Measurements from ENCODE around the gene U2AF1L4. TPM values are rescaled to one million over a fixed set of nuclear protein-coding genes. Genes with fewer than 3 reads are reported as not detected.

Gene U2AF1L4
- total and polyA plus RNA-seq, 2 donors (not counting 3 experiments of a cell fraction or from before 2014, with no cell fraction given), result 5.6 to 13.5 TPM

- FAIRE-seq, result no peak
- CTCF ChIA-PET, result interaction anchor here (0.5 to 1.2 kb wide), 4 partner anchors 14 to 573 kb away, joined by 3 to 10 read pairs (median 4); partner anchors contain the start of gene FXYD7
- Histone ChIP-seq H3K4me1 (ENCODE audit: control insufficient read depth, extremely low read depth, insufficient read depth, low read length) (peaks cover 17% of the 10 kb centered on the region), H4K20me1 (replicated peaks; ENCODE audit: control insufficient read depth, extremely low read depth, insufficient read depth, low read length) (no peaks in the 10 kb centered on the region), H3K9me1 (replicated peaks; ENCODE audit: control insufficient read depth, extremely low read depth, insufficient read depth, low read length) (no peaks in the 10 kb centered on the region), H3K9ac (replicated peaks; ENCODE audit: extremely low read depth, insufficient read depth, low read length) (peak overlapping the region; percentile 22), H3K9me3 (replicated peaks; ENCODE audit: control insufficient read depth, insufficient read depth, low read length) (no peaks in the 10 kb centered on the region), H3K79me2 (ENCODE audit: control insufficient read depth, insufficient read depth, low read length) (peaks cover 26% of the 10 kb centered on the region), H3K27me3 (ENCODE audit: control insufficient read depth in 2 of 2, insufficient read depth in 2 of 2, low read length in 2 of 2) (no peaks in the 10 kb centered on the region), H3K4me2 (ENCODE audit: insufficient read depth, low read length) (peak overlapping the region; percentile 61), H3K4me3 (replicated peaks in 1 of 3; ENCODE audit: insufficient read depth in 1 of 3, low read depth in 1 of 3, low read length in 3 of 3) (peak overlapping the region; percentile 30 to 57 (median 46)), H3K27ac (ENCODE audit: insufficient read depth, low read depth, low read length) (no peak overlapping the region), H3K36me3 (ENCODE audit: control insufficient read depth in 2 of 2, extremely low read depth in 1 of 2, insufficient read depth in 2 of 2, low read length in 2 of 2) (peaks cover under 1 to 5% of the 10 kb centered on the region in 2 experiments), H2AFZ (ENCODE audit: low read depth, low read length) (peak overlapping the region; percentile 97)
- BruUV-seq (replicated peaks), result no TSS peak
- intact Hi-C loops (cut with micrococcal nuclease) (no loop called here), dilution Hi-C loops (cut with MboI; ENCODE audit: extremely low pct_ligation_motif_present, low sequenced_read_pairs) (no loop called here)
- no peak for DNase-seq (ENCODE audit: low read depth, low spot score)
- POLR2A ChIA-PET, result no interaction called here
- TF ChIP-seq JUN (IDR thresholded peaks at IDR 0.05; ENCODE audit: borderline replicate concordance, insufficient read depth, insufficient read length, low read depth) (no peak), MAX (IDR thresholded peaks at IDR 0.05; ENCODE audit: insufficient read depth, insufficient read length) (no peak), MYC (IDR thresholded peaks at IDR 0.05; ENCODE audit: low read depth, low read length) (no peak), EZH2 (IDR thresholded peaks at IDR 0.05; ENCODE audit: borderline replicate concordance, low read depth, low read length, severe bottlenecking) (no peak), POLR2AphosphoS5 (IDR thresholded peaks at IDR 0.05; ENCODE audit: insufficient read depth, low read depth, low read length) (no peak), FOS (IDR thresholded peaks at IDR 0.05; ENCODE audit: borderline replicate concordance, insufficient read depth, low read length) (no peak), GATA2 (IDR thresholded peaks at IDR 0.05; ENCODE audit: insufficient read depth, insufficient read length, low read depth, low read length) (no peak), POLR2A (IDR thresholded peaks at IDR 0.05; ENCODE audit: low read depth, low read length) (no peak), CTCF (IDR thresholded peaks at IDR 0.05; ENCODE audit: extremely low read depth in 1 of 2, insufficient read depth in 1 of 2, low read depth in 1 of 2, low read length in 2 of 2) (no peak)
These were observed 29.0 kb downstream of the U2AF1L4 start for GRCh38 chr19:35715981-35716800.
